PFSK-1 (cell line): ENCODE results near the gene PKIB.

Experiments used
- FOXP2 ChIP-seq: optimal IDR thresholded peaks from 2 replicates; pipeline ENCODE3; 2011; ENCODE audit warnings: borderline replicate concordance, control low read depth, inconsistent platforms; ENCODE audit not compliant: insufficient read depth; ENCODE audit errors: extremely low read length, extremely low read depth
- POLR2AphosphoS5 ChIP-seq: IDR thresholded peaks from 2 replicates; pipeline ENCODE4 v1.6.1; 2012; ENCODE audit warnings: low read depth, mild to moderate bottlenecking, control low read depth, low read length, moderate library complexity
- SIN3A ChIP-seq: IDR thresholded peaks from 2 replicates; pipeline ENCODE4 v1.6.1; 2012; ENCODE audit warnings: mild to moderate bottlenecking, low read length, moderate library complexity, borderline replicate concordance; ENCODE audit not compliant: insufficient read depth
- TAF1 ChIP-seq: IDR thresholded peaks from 2 replicates; pipeline ENCODE4 v1.6.1; 2012; ENCODE audit warnings: low read length, control low read depth, borderline replicate concordance; ENCODE audit not compliant: insufficient read depth
- TF ChIP-seq, protein P1 (sequence below), 2 experiments: IDR thresholded peaks; 2 replicates each; pipeline versions ENCODE4 v1.6.1 to v1.8.0; 2011 to 2012; ENCODE audit warnings: low read depth in 2 of 2, low read length in 2 of 2, control low read depth in 1 of 2, inconsistent platforms in 1 of 2, mild to moderate bottlenecking in 1 of 2, moderate library complexity in 1 of 2; ENCODE audit not compliant: insufficient read depth in 1 of 2

PKIB gene

DNA sequence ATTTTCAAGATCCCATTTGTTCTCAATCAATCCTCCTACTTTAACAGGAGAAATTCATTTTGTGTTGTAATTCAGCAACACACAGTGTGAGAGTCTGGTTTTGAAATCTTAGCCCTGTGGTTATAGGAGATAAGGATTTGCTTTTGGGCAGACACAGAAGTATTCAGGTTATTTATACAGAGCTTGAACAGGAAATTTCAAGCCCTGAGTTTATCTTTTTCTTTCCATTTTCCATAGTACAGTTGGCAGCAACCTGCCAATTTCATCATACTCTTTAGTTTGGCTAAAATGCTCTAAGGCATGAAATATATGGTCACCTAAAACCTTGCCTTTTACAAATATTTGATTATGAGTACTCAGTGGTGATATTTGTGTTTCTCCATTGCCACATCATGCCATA is 41.4 kb downstream of the PKIB start:
- TF ChIP-seq FOXP2 (no peak), TAF1 (no peak), POLR2AphosphoS5 (no peak), SIN3A (no peak)
- TF ChIP-seq, protein P1, sequence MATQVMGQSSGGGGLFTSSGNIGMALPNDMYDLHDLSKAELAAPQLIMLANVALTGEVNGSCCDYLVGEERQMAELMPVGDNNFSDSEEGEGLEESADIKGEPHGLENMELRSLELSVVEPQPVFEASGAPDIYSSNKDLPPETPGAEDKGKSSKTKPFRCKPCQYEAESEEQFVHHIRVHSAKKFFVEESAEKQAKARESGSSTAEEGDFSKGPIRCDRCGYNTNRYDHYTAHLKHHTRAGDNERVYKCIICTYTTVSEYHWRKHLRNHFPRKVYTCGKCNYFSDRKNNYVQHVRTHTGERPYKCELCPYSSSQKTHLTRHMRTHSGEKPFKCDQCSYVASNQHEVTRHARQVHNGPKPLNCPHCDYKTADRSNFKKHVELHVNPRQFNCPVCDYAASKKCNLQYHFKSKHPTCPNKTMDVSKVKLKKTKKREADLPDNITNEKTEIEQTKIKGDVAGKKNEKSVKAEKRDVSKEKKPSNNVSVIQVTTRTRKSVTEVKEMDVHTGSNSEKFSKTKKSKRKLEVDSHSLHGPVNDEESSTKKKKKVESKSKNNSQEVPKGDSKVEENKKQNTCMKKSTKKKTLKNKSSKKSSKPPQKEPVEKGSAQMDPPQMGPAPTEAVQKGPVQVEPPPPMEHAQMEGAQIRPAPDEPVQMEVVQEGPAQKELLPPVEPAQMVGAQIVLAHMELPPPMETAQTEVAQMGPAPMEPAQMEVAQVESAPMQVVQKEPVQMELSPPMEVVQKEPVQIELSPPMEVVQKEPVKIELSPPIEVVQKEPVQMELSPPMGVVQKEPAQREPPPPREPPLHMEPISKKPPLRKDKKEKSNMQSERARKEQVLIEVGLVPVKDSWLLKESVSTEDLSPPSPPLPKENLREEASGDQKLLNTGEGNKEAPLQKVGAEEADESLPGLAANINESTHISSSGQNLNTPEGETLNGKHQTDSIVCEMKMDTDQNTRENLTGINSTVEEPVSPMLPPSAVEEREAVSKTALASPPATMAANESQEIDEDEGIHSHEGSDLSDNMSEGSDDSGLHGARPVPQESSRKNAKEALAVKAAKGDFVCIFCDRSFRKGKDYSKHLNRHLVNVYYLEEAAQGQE (IDR thresholded peaks at IDR 0.05; ENCODE audit: insufficient read depth in 1 of 2, low read depth in 2 of 2, low read length in 2 of 2), result no peak

DNA sequence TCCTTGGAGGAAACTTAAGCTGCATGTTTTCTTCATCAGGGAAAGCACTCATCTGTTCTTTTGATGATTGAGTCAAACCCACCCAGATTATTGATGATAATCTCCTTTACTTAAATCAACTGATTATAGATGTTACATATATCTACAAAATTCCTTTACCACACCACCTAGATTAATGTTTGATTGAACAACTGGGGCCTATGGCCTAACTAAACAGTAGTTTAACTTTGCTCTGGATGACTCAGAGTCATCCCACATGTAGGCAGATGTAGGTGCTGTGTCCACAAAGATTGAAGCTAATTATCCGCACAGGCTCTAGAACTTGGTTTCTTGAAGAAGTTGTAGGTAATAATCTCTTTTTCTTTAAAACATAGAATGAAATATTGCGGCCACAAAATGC is 42.2 kb downstream of the PKIB start:
- no peak for TF ChIP-seq POLR2AphosphoS5
- TF ChIP-seq SIN3A, result no peak
- TF ChIP-seq FOXP2, result no peak
- TF ChIP-seq, protein P1 (IDR thresholded peaks at IDR 0.05; ENCODE audit: insufficient read depth in 1 of 2, low read depth in 2 of 2, low read length in 2 of 2), result no peak
- no peak for TF ChIP-seq TAF1

DNA sequence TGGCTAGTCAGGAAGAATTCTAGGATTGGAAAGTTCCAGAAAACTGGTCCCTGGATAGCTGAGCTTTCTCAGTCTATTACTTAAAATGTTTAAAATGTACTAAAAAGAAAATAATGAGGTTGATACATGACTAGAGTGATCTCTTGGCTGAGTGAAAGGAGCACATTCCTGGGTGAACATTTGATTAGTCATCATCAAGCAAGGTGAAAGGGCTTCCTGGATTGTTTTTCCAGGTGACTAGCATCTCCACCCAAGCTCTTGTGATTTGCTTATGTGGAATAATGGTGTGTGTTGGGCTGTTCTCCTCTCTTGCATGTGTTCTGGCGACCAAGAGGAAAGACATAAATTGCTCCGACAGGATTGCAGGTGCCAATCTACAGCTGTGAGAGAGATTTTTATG is 42.9 kb downstream of the PKIB start:
- TF ChIP-seq POLR2AphosphoS5 (no peak), FOXP2 (no peak), TAF1 (no peak), SIN3A (no peak)
- TF ChIP-seq, protein P1 (IDR thresholded peaks at IDR 0.05; ENCODE audit: insufficient read depth in 1 of 2, low read depth in 2 of 2, low read length in 2 of 2), result no peak

DNA sequence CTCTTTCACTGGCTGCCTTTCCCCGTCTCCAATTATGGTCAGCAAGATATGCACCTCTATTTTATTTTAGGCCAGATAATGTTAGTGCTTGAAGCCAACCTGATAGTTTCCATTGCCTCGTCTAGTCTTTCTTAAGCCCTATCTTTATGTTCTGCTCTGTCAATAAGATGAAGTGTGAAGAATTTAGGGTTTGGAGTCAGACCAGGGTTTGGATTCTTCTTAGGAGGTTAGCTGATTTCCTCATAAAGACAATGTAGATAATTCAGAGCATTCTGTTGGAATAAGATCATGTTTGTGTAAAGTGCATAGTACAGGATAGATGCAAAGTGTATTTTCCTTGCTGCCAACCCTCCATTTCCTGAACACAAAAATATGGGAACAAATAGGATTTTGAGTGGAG is 43.8 kb downstream of the PKIB start:
- TF ChIP-seq SIN3A (no peak), FOXP2 (no peak), TAF1 (no peak), POLR2AphosphoS5 (no peak)
- TF ChIP-seq, protein P1 (IDR thresholded peaks at IDR 0.05; ENCODE audit: insufficient read depth in 1 of 2, low read depth in 2 of 2, low read length in 2 of 2), result no peak

DNA sequence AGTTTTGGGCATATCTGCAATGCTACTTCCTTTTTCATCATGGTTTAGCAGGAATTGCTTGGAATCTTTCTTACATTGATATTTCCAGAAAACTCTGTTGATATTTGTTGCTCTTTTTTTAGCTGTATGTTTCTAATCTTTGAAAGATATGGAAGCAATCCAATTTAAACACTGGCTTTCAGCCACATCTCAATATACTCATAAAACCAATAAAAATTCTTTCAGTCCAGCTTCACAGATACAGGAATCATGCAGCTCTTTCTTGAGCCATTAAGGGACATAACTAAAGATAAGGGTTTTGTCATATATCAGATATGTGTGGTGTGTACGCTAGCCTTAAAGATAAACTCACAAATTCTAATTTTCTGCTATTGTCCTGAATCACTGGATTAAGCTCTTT is 47.4 kb downstream of the PKIB start:
- TF ChIP-seq SIN3A (no peak), POLR2AphosphoS5 (no peak), FOXP2 (no peak), TAF1 (no peak)
- TF ChIP-seq, protein P1 (IDR thresholded peaks at IDR 0.05; ENCODE audit: insufficient read depth in 1 of 2, low read depth in 2 of 2, low read length in 2 of 2), result no peak
